ENCODE results near the gene ABHD14A. TPM values are rescaled to one million over a fixed set of nuclear protein-coding genes. Genes with fewer than 3 reads are reported as not detected.
A peak's percentile ranks its signal among the peaks of the same experiment; 100 is the strongest.

ABHD14A gene
- total and polyA plus RNA-seq, 4 experiments from 2014 or later = 23.7 to 136 (median 60.0) TPM

DNA sequence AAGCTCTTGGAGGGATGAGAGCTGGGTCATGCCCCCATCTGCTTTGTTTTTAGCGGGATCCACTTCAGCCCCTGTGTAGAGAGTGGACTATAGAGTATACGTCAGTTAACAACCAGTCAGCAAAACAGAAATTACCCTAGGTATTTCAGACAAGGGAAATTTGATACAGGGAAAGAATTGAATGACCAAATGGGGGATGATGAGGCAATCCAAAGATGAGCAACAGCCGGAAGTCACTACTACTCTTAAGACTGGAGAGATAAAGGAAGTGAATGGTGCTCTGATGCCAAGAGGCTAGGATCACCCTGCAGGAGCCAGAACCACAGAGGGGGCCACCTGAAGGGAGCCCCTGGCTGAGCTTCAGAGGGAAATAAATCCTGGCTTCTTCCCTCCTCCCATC is 21.4 kb upstream of the ABHD14A start:
- Histone ChIP-seq H3K36me3 (ENCODE audit: insufficient read depth, low read length) (no peaks in the 10 kb centered on the region), H3K4me3 (ENCODE audit: low read length in 2 of 2) (no peak overlapping the region), H3K27me3 (ENCODE audit: insufficient read depth, low read length) (peaks cover 8% of the 10 kb centered on the region), H3K9me3 (ENCODE audit: control insufficient read depth in 1 of 2, low read length in 2 of 2) (no peaks in the 10 kb centered on the region), H3K27ac (ENCODE audit: low read depth, low read length) (no peak overlapping the region), H3K4me1 (ENCODE audit: insufficient read depth, low read length) (peaks cover 15% of the 10 kb centered on the region)
- intact Hi-C loops (cut with micrococcal nuclease) = no loop called here
- H3K36me3 Mint-ChIP-seq = peaks cover 3 to 4% of the 10 kb centered on the region in 2 donors
- H3K9me3 Mint-ChIP-seq = no peaks in the 10 kb centered on the region
- H3K27ac Mint-ChIP-seq = no peak overlapping the region
- ChIA-PET POLR2A (ENCODE audit: partially characterized antibody) (interaction anchor here (1.5 kb wide), 2 partner anchors 11 to 21 kb away, joined by 3 to 4 read pairs; partner anchors contain the start of gene ABHD14A), CTCF (ENCODE audit: partially characterized antibody) (interaction anchor here (0.9 to 3.2 kb wide), 3 partner anchors 9 to 386 kb away, joined by 3 to 14 read pairs (median 4); partner anchors contain the start of gene ABHD14B)
- DNase-seq = no peak
- peaks cover 5 to 12% of the 10 kb centered on the region in 2 donors for H3K27me3 Mint-ChIP-seq
- H3K4me3 Mint-ChIP-seq = no peak overlapping the region
- peaks cover 0 to 8% (median 4%) of the 10 kb centered on the region in 4 donors for H3K4me1 Mint-ChIP-seq

DNA sequence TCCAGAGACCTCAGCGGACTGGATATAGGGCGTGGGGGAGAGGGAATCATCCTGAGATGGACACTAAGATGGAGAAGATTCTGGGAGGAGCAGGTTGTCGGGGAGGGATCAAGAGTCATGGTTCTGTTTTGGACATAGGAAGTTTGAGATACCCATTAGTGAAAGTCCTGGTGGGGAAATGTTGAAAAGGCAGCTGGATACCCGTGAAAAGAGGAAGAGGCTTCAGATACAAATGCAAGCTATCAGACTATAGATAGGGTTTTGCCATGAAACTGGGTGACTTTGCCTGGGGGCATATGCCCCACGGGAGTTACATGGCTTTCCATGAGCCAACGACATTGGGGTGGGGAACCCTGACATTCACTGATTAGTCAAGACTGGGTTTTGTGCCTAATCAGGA is 20.8 kb upstream of the ABHD14A start:
- ChIA-PET POLR2A (ENCODE audit: partially characterized antibody) (interaction anchor here (0.7 to 1.5 kb wide), 3 partner anchors 11 to 34 kb away, joined by 3 to 4 read pairs (median 3); partner anchors contain the start of gene ABHD14A), CTCF (ENCODE audit: partially characterized antibody) (interaction anchor here (1.2 kb wide), 1 partner anchor 385 kb away, joined by 3 read pairs; no protein-coding TSS in a partner anchor)
- no peaks in the 10 kb centered on the region for H3K9me3 Mint-ChIP-seq
- no peak overlapping the region for H3K27ac Mint-ChIP-seq
- H3K36me3 Mint-ChIP-seq = peaks cover 3 to 5% of the 10 kb centered on the region in 2 donors
- H3K27ac ChIP-seq (ENCODE audit: low read depth, low read length) = no peak overlapping the region
- H3K36me3 ChIP-seq (ENCODE audit: insufficient read depth, low read length) = no peaks in the 10 kb centered on the region
- peaks cover 8% of the 10 kb centered on the region for H3K27me3 ChIP-seq (ENCODE audit: insufficient read depth, low read length)
- H3K4me1 Mint-ChIP-seq = peaks cover 0 to 8% (median 4%) of the 10 kb centered on the region in 4 donors
- peaks cover 5 to 12% of the 10 kb centered on the region in 2 donors for H3K27me3 Mint-ChIP-seq
- peak overlapping the region in 4 of 8 donors; percentile 10 to 53 (median 29) for H3K4me3 Mint-ChIP-seq
- no peak overlapping the region for H3K4me3 ChIP-seq (ENCODE audit: low read length in 2 of 2)
- H3K9me3 ChIP-seq (ENCODE audit: control insufficient read depth in 1 of 2, low read length in 2 of 2) = no peaks in the 10 kb centered on the region
- intact Hi-C loops (cut with micrococcal nuclease) = no loop called here
- H3K4me1 ChIP-seq (ENCODE audit: insufficient read depth, low read length) = peaks cover 15% of the 10 kb centered on the region
- DNase-seq = no peak

DNA sequence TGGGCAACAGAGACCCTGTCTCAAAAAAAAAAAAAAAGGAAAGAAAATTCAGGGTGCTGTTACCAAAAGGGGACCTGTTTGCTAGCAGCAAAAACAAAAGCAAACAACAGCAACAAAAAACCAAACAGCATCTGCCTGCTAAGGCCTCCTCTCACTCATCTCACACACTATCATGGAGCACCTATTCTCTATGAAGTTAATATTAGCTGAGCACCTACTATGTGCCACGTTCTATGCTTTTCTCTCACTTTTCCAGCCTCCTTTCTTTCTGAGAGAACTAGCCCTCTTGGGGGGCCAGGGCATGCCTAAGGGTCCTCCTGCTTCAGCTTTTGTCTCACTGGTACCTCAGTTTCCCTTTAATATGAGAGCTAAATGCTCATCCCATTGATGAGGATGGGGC is 20.2 kb upstream of the ABHD14A start:
- no peak for DNase-seq
- Mint-ChIP-seq H3K27ac (no peak overlapping the region), H3K27me3 (peaks cover 5 to 12% of the 10 kb centered on the region in 2 donors), H3K4me1 (peaks cover 0 to 8% (median 4%) of the 10 kb centered on the region in 4 donors), H3K9me3 (no peaks in the 10 kb centered on the region), H3K36me3 (peaks cover 3 to 5% of the 10 kb centered on the region in 2 donors), H3K4me3 (peak overlapping the region in 1 of 8 donors; percentile 10)
- H3K36me3 ChIP-seq (ENCODE audit: insufficient read depth, low read length) = no peaks in the 10 kb centered on the region
- H3K27me3 ChIP-seq (ENCODE audit: insufficient read depth, low read length) = peaks cover 8% of the 10 kb centered on the region
- no peak overlapping the region for H3K4me3 ChIP-seq (ENCODE audit: low read length in 2 of 2)
- no peak overlapping the region for H3K27ac ChIP-seq (ENCODE audit: low read depth, low read length)
- H3K9me3 ChIP-seq (ENCODE audit: control insufficient read depth in 1 of 2, low read length in 2 of 2) = no peaks in the 10 kb centered on the region
- intact Hi-C loops (cut with micrococcal nuclease) = no loop called here
- CTCF ChIA-PET (ENCODE audit: partially characterized antibody) = no interaction called here
- POLR2A ChIA-PET (ENCODE audit: partially characterized antibody) = interaction anchor here (0.7 to 1.5 kb wide), 3 partner anchors 12 to 33 kb away, joined by 3 to 4 read pairs (median 3); partner anchors contain the start of gene ABHD14A
- peaks cover 15% of the 10 kb centered on the region for H3K4me1 ChIP-seq (ENCODE audit: insufficient read depth, low read length)

DNA sequence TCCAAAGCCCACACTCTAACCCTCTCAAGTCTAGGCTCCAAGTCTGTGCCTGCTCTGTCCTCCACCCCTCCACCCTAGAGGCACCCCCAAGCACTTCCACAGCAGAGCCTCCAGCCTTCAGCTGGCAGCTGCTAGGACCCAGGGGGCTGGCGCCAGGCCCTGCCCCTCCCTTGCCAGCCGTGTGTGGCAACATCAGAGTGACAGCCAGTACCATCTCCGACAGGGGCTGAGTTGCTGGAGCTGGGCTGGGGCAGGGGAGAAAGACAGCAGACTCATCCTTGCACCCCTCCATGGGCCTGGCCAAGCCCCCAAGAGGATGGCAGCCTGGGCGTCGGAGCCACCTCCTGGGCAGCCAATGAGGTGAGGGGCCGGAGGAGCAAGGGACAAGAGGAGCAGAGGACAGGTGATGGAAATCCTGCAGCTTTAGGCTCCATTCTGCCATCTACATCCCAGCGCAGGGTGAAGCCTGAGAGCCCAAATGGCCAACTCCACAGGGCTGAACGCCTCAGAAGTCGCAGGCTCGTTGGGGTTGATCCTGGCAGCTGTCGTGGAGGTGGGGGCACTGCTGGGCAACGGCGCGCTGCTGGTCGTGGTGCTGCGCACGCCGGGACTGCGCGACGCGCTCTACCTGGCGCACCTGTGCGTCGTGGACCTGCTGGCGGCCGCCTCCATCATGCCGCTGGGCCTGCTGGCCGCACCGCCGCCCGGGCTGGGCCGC is 19.5 kb upstream of the ABHD14A start, which contains the start of gene GPR62:
GPR62 (plus strand) TSS at position 207 of the 718 bp plus-strand sequence; CDS start at position 479, 272 bp downstream.
- Histone ChIP-seq H3K4me3 (ENCODE audit: low read length in 2 of 2) (no peak within 1 kb of the TSS), H3K27me3 (ENCODE audit: insufficient read depth, low read length) (peaks cover 8% of the 10 kb centered on the region), H3K27ac (ENCODE audit: low read depth, low read length) (no peak within 1 kb of the TSS), H3K4me1 (ENCODE audit: insufficient read depth, low read length) (peaks cover 15% of the 10 kb centered on the region), H3K36me3 (ENCODE audit: insufficient read depth, low read length) (no peaks in the 10 kb centered on the region), H3K9me3 (ENCODE audit: control insufficient read depth in 1 of 2, low read length in 2 of 2) (no peaks in the 10 kb centered on the region)
- no peak for DNase-seq
- intact Hi-C loops (cut with micrococcal nuclease) = no loop called here
- POLR2A ChIA-PET (ENCODE audit: partially characterized antibody) = no interaction called here
- CTCF ChIA-PET (ENCODE audit: partially characterized antibody) = no interaction called here
- Mint-ChIP-seq H3K4me3 (peak within 1 kb of the TSS in 7 of 8 donors; percentile 10 to 68 (median 38)), H3K27me3 (peaks cover 5 to 12% of the 10 kb centered on the region in 2 donors), H3K36me3 (peaks cover 4 to 11% of the 10 kb centered on the region in 2 donors), H3K4me1 (peaks cover 0 to 8% (median 4%) of the 10 kb centered on the region in 4 donors), H3K27ac (no peak within 1 kb of the TSS), H3K9me3 (no peaks in the 10 kb centered on the region)

DNA sequence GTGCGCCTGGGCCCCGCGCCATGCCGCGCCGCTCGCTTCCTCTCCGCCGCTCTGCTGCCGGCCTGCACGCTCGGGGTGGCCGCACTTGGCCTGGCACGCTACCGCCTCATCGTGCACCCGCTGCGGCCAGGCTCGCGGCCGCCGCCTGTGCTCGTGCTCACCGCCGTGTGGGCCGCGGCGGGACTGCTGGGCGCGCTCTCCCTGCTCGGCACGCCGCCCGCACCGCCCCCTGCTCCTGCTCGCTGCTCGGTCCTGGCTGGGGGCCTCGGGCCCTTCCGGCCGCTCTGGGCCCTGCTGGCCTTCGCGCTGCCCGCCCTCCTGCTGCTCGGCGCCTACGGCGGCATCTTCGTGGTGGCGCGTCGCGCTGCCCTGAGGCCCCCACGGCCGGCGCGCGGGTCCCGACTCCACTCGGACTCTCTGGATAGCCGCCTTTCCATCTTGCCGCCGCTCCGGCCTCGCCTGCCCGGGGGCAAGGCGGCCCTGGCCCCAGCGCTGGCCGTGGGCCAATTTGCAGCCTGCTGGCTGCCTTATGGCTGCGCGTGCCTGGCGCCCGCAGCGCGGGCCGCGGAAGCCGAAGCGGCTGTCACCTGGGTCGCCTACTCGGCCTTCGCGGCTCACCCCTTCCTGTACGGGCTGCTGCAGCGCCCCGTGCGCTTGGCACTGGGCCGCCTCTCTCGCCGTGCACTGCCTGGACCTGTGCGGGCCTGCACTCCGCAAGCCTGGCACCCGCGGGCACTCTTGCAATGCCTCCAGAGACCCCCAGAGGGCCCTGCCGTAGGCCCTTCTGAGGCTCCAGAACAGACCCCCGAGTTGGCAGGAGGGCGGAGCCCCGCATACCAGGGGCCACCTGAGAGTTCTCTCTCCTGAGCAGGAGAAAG is 18.7 kb upstream of the ABHD14A start:
- Histone ChIP-seq H3K36me3 (ENCODE audit: insufficient read depth, low read length) (no peaks in the 10 kb centered on the region), H3K9me3 (ENCODE audit: control insufficient read depth in 1 of 2, low read length in 2 of 2) (no peaks in the 10 kb centered on the region), H3K4me3 (ENCODE audit: low read length in 2 of 2) (no peak overlapping the region), H3K4me1 (ENCODE audit: insufficient read depth, low read length) (peaks cover 15% of the 10 kb centered on the region), H3K27me3 (ENCODE audit: insufficient read depth, low read length) (peaks cover 8% of the 10 kb centered on the region), H3K27ac (ENCODE audit: low read depth, low read length) (no peak overlapping the region)
- H3K9me3 Mint-ChIP-seq = no peaks in the 10 kb centered on the region
- peaks cover 6 to 15% of the 10 kb centered on the region in 2 donors for H3K36me3 Mint-ChIP-seq
- H3K4me1 Mint-ChIP-seq = peaks cover 0 to 8% (median 4%) of the 10 kb centered on the region in 4 donors
- intact Hi-C loops (cut with micrococcal nuclease) = loop anchor here (1.0 to 2.0 kb wide), 2 partner anchors 13 to 18 kb away; partner anchors contain the start of genes ABHD14B and PARP3
- peak in 1 of 5 donors; percentile 26 for DNase-seq
- CTCF ChIA-PET (ENCODE audit: partially characterized antibody) = no interaction called here
- peaks cover 5 to 12% of the 10 kb centered on the region in 2 donors for H3K27me3 Mint-ChIP-seq
- peak overlapping the region; percentile 24 to 67 (median 42) for H3K4me3 Mint-ChIP-seq
- POLR2A ChIA-PET (ENCODE audit: partially characterized antibody) = interaction anchor here (2.3 kb wide), 1 partner anchor 18 kb away, joined by 9 read pairs; the partner anchor contains the start of genes ABHD14A and ABHD14B
- no peak overlapping the region for H3K27ac Mint-ChIP-seq

DNA sequence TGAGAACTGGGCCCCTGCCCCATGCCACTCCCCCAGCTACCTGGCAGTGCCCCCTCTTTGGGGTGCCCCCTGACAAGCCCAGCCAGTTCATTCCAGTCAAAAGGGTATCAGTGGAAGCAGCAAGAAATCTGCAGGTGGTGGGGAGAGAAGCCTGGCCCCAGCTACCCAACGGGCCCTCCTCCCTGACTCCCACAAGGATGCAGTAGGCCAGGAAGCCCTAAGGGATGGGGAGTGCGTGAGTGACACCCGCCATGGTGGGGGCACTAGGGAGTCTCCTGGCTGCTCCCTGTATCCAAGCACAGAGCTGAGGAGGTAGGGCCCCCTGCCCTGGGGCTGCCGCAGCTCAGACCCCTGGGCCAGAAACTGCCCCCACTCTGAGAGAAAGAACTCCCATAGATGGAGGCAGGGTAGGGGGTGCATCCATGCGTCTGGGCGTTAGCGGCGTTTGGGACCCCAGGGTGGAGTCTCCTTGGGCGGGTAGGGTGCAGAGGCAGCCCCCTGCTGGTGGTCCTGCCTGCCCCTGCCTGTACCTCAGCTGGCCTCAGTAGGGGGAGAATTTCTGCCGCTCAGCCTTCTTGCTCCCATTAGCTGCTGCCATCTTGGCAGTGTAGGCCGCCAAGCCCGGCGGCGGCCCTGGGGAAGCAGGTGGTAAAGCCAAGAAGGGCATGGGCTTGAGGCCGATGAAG is 17.2 kb upstream of the ABHD14A start:
- ChIA-PET CTCF (ENCODE audit: partially characterized antibody) (interaction anchor here (1.4 kb wide), 1 partner anchor 16 kb away, joined by 8 read pairs; the partner anchor contains the start of gene ABHD14B), POLR2A (ENCODE audit: partially characterized antibody) (interaction anchor here (1.8 to 2.3 kb wide), 2 partner anchors 10 to 16 kb away, joined by 5 to 9 read pairs; partner anchors contain the start of genes ABHD14A, ABHD14B and PCBP4)
- no peaks in the 10 kb centered on the region for H3K36me3 ChIP-seq (ENCODE audit: insufficient read depth, low read length)
- peaks cover 15% of the 10 kb centered on the region for H3K4me1 ChIP-seq (ENCODE audit: insufficient read depth, low read length)
- Mint-ChIP-seq H3K27ac (no peak overlapping the region), H3K4me3 (no peak overlapping the region), H3K4me1 (peaks cover 0 to 8% (median 4%) of the 10 kb centered on the region in 4 donors), H3K36me3 (peaks cover 6 to 15% of the 10 kb centered on the region in 2 donors), H3K27me3 (peaks cover 5 to 12% of the 10 kb centered on the region in 2 donors), H3K9me3 (no peaks in the 10 kb centered on the region)
- no peaks in the 10 kb centered on the region for H3K9me3 ChIP-seq (ENCODE audit: control insufficient read depth in 1 of 2, low read length in 2 of 2)
- H3K27me3 ChIP-seq (ENCODE audit: insufficient read depth, low read length) = peaks cover 8% of the 10 kb centered on the region
- no peak for DNase-seq
- H3K4me3 ChIP-seq (ENCODE audit: low read length in 2 of 2) = no peak overlapping the region
- intact Hi-C loops (cut with micrococcal nuclease) = loop anchor here (2.0 kb wide), 1 partner anchor 15 kb away; the partner anchor contains the start of gene PARP3
- no peak overlapping the region for H3K27ac ChIP-seq (ENCODE audit: low read depth, low read length)

All from CD4-positive, alpha-beta memory T cell (primary cell).